K562 (cell line): ENCODE measurements around the gene ZNF69. TPM values are rescaled to one million over a fixed set of nuclear protein-coding genes. Genes with fewer than 3 reads are reported as not detected.

Experiments used
- ADNP ChIP-seq: fragments of 200-800 bp; sonication (Bioruptor generic); IDR thresholded peaks from 2 replicates; pipeline ENCODE4 v1.6.1; 2016; ENCODE audit warnings: missing genetic modification characterization, missing compliant biosample characterization
- AFF1 ChIP-seq, 2 experiments: fragments of 450-650 bp; IDR thresholded peaks; 2 replicates each; pipeline ENCODE4 v1.6.1; 2018; ENCODE audit warnings: mild to moderate bottlenecking in 2 of 2, low read depth in 1 of 2; ENCODE audit not compliant: partially characterized antibody in 2 of 2
- ATF1 ChIP-seq, 2 experiments: fragments of 450-650 bp in 1 of 2; IDR thresholded peaks; 2 replicates each; pipeline ENCODE4 v1.6.1; 2016; ENCODE audit warnings: missing compliant biosample characterization in 1 of 2, missing genetic modification characterization in 1 of 2
- JUND ChIP-seq, 2 experiments: IDR thresholded peaks; 2 replicates in 1 of 2; 3 replicates in 1 of 2; pipeline ENCODE4 v1.6.1; 2011; ENCODE audit warnings: borderline replicate concordance in 2 of 2, low read depth in 2 of 2, low read length in 2 of 2, improper control_type of control experiment in 1 of 2, missing biosample characterization in 1 of 2, missing genetic modification characterization in 1 of 2, missing genetic modification reagents in 1 of 2
- MECOM ChIP-seq: fragments of 250-450 bp; sonication (Bioruptor Pico); IDR thresholded peaks from 2 replicates; pipeline ENCODE4 v1.8.0; 2022; ENCODE audit warnings: inconsistent platforms
- NFIC ChIP-seq: fragments of 450-650 bp; IDR thresholded peaks from 2 replicates; pipeline ENCODE4 v1.6.1; 2017; ENCODE audit warnings: mild to moderate bottlenecking, inconsistent platforms
- RREB1 ChIP-seq: fragments of 250-450 bp; sonication (Bioruptor Pico); IDR thresholded peaks from 2 replicates; pipeline ENCODE4 v1.4.0; 2020
- ZNF280A ChIP-seq: fragments of 450-650 bp; IDR thresholded peaks from 2 replicates; pipeline ENCODE4 v1.6.1; 2018; ENCODE audit warnings: mild to moderate bottlenecking, low read depth; ENCODE audit not compliant: partially characterized antibody
- ZNF384 ChIP-seq: IDR thresholded peaks from 2 replicates; pipeline ENCODE4 v1.6.1; 2012; ENCODE audit warnings: low read depth, low read length, improper control_type of control experiment
- polyA plus RNA-seq, 8 experiments: library from polyadenylated mRNA; depleted of rRNA in 4 of 8; stranded (reverse) in 5 of 8; unstranded in 3 of 8; fragments of >200 nt; fragmentation: Nextera tagmentation in 2 of 8; fragmentation: Illumina TruSeq in 1 of 8; extraction: Ambion mirVana in 2 of 8; extraction: Trizol in 1 of 8; gene quantifications; 2 replicates each; pipeline versions ENCODE4 v1.2.1 to v1.2.3, GENCODE V29; 2011 to 2014; ENCODE audit warnings: inconsistent platforms in 1 of 8, missing spikeins in 1 of 8
- total RNA-seq, 7 experiments: library from RNA; depleted of rRNA in 6 of 7; stranded (reverse); fragments of >200 nt in 6 of 7; fragmentation: Illumina TruSeq in 2 of 7; extraction: Trizol in 2 of 7; gene quantifications; 2 replicates each; pipeline versions ENCODE4 v1.2.1 to v1.2.3, GENCODE V29; 2011 to 2021; ENCODE audit warnings: low replicate concordance in 1 of 7
- TF ChIP-seq, protein P1 (sequence below), 2 experiments: IDR thresholded peaks in 1 of 2; conservative IDR thresholded peaks in 1 of 2; 2 replicates each; pipeline ENCODE4 v1.6.1; 2016; ENCODE audit warnings: low read depth in 2 of 2, mild to moderate bottlenecking in 1 of 2, missing compliant biosample characterization in 1 of 2, missing genetic modification characterization in 1 of 2, moderate library complexity in 1 of 2

ZNF69 gene
- total and polyA plus RNA-seq, 9 of the 15 experiments (the other 6 are each of a cell fraction or from before 2014, with no cell fraction given): 2.3 to 5.4 (median 3.6) TPM

GRCh38 chr19:11921852-11922495 lies 34.4 kb downstream of the ZNF69 start (continued):
- no peak for TF ChIP-seq RREB1 (CRISPR knock-in tag)
- TF ChIP-seq, protein P1, sequence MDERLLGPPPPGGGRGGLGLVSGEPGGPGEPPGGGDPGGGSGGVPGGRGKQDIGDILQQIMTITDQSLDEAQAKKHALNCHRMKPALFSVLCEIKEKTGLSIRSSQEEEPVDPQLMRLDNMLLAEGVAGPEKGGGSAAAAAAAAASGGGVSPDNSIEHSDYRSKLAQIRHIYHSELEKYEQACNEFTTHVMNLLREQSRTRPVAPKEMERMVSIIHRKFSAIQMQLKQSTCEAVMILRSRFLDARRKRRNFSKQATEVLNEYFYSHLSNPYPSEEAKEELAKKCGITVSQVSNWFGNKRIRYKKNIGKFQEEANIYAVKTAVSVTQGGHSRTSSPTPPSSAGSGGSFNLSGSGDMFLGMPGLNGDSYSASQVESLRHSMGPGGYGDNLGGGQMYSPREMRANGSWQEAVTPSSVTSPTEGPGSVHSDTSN (CRISPR knock-in tag; IDR thresholded peaks at IDR 0.05; ENCODE audit: low read depth): peak; percentile 81
- TF ChIP-seq, protein P1 (tag; conservative IDR thresholded peaks at IDR 0.05; ENCODE audit: low read depth): peak; percentile 100
- peak; percentile 84 for TF ChIP-seq NFIC
- no peak for TF ChIP-seq JUND (IDR thresholded peaks at IDR 0.05; ENCODE audit: borderline replicate concordance, low read depth, low read length)
- peak; percentile 56; the same call in 1 of the 3 replicates for TF ChIP-seq JUND (tag; IDR thresholded peaks at IDR 0.05; ENCODE audit: borderline replicate concordance, low read depth, low read length)
- peak in 1 of 2 experiments; percentile 92 for TF ChIP-seq AFF1 (IDR thresholded peaks at IDR 0.05; ENCODE audit: low read depth in 1 of 2, partially characterized antibody in 2 of 2)
- 0 out of 2 replicates have a peak, but pooled peaks have one; percentile 27 for TF ChIP-seq MECOM (CRISPR knock-in tag)
- no peak for TF ChIP-seq ATF1 (CRISPR knock-in tag; IDR thresholded peaks at IDR 0.05)
- TF ChIP-seq ATF1 (tag; IDR thresholded peaks at IDR 0.05): peak; percentile 42; the same call in 1 of the 2 replicates
- peak; percentile 71 for TF ChIP-seq ZNF384
- TF ChIP-seq ZNF280A: no peak
- TF ChIP-seq ADNP (tag): peak; percentile 58; the same call in 1 of the 2 replicates
